Spleen (tissue), 7 donors: ENCODE measurements around the gene PODNL1.

Experiments used
- CTCF ChIP-seq, 11 experiments: fragments of 200-600 bp in 7 of 11; fragments of 450-650 bp in 4 of 11; sonication (generic) in 4 of 11; IDR thresholded peaks in 8 of 11; conservative IDR thresholded peaks in 3 of 11; 1 replicate in 7 of 11; 2 replicates in 4 of 11; pipeline versions ENCODE4 v1.4.0 to v1.8.0; 2016 to 2021; ENCODE audit warnings: antibody characterized with exemption in 11 of 11, inconsistent platforms in 4 of 11, mild to moderate bottlenecking in 1 of 11
- POLR2A ChIP-seq, 3 donors: fragments of 450-650 bp; IDR thresholded peaks; one replicate each; pipeline ENCODE4 v1.5.1; 2017; ENCODE audit warnings: antibody characterized with exemption in 3 of 3, mild to moderate bottlenecking in 1 of 3
- POLR2AphosphoS5 ChIP-seq, 3 donors: sonication (generic); formaldehyde crosslinking; IDR thresholded peaks; one replicate each; pipeline ENCODE4 v1.5.1; 2017; ENCODE audit warnings: antibody characterized with exemption in 3 of 3
- donor health status: DM: no; HTN: no; CAD: no; lungs with moderate emphysema.
- donor health status: DM: no; HTN: no; CAD: no.
- donor health status: DM: no; HTN: no; CAD: no.

- TF ChIP-seq CTCF (IDR thresholded peaks at IDR 0.05 in 8 of 11, conservative IDR thresholded peaks at IDR 0.05 in 3 of 11) = no peak
- TF ChIP-seq POLR2A (IDR thresholded peaks at IDR 0.05) = no peak
- TF ChIP-seq POLR2AphosphoS5 (IDR thresholded peaks at IDR 0.05) = peak in 1 of 3 donors; percentile 63
Observed at GRCh38 chr19:13959141-13959961, 21.1 kb upstream of the PODNL1 start.
